ENCODE measurements around the gene PXT1. TPM values are rescaled to one million over a fixed set of nuclear protein-coding genes. Genes with fewer than 3 reads are reported as not detected.

The PXT1 gene
- total and polyA plus RNA-seq, 2 experiments from 2014 or later = not detected

DNA sequence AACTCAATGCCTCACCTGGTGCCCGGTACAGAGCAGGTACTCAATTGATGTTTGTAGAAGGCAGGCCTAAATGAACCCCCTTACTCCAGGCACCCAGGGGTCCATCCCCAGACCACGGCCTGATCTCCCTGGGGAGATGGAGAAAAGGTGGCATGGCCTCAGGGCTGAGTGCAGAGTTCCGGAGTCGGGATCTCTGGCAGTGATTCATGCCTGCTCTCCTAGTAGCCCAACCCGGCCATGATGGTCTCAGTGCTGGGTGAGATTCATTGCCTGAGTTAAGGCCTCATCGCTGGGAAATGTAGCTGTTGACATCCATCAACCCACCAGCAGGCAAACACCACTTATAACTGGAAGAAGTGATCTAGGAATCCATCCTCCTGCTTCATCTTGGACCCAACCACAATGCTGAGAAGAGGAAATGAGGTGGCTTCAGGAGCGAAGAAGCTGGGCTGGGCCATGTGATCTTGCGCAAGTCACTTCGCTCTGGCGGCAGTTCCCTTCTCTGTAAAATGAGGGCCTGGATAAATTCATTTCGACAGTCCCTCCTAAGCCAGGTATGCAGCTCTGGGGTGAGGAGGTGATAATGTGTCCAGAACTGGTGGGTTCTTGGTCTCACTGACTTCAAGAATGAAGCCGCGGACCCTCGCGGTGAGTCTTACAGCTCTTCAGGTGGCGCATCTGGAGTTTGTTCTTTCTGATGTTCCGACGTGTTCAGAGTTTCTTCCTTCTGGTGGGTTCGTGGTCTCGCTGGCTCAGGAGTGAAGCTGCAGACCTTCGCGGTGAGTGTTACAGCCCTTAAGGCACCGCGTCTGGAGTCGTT is 79.9 kb downstream of the PXT1 start:
- 94% methylated on average over 24 of the region's 25 CpGs for WGBS (ENCODE audit: low lambda C conversion rate, missing lambda C conversion rate)
- Histone ChIP-seq H3K27ac (no peak overlapping the region), H3K9me2 (replicated peaks; ENCODE audit: insufficient read depth) (no peaks in the 10 kb centered on the region), H3K27me3 (no peaks in the 10 kb centered on the region), H3K4me3 (no peak overlapping the region), H3K4me1 (ENCODE audit: insufficient read depth) (peaks cover 4% of the 10 kb centered on the region), H3K36me3 (replicated peaks; ENCODE audit: insufficient read depth, low read depth) (no peaks in the 10 kb centered on the region), H4K20me1 (ENCODE audit: insufficient read depth, poor library complexity, severe bottlenecking) (no peaks in the 10 kb centered on the region), H3K79me2 (no peaks in the 10 kb centered on the region), H3K4me2 (no peak overlapping the region), H3K9me3 (ENCODE audit: low read depth) (no peaks in the 10 kb centered on the region), H2AFZ (no peak overlapping the region)
- DNase-seq (ENCODE audit: low spot score) = no peak
- TF ChIP-seq, protein P1, sequence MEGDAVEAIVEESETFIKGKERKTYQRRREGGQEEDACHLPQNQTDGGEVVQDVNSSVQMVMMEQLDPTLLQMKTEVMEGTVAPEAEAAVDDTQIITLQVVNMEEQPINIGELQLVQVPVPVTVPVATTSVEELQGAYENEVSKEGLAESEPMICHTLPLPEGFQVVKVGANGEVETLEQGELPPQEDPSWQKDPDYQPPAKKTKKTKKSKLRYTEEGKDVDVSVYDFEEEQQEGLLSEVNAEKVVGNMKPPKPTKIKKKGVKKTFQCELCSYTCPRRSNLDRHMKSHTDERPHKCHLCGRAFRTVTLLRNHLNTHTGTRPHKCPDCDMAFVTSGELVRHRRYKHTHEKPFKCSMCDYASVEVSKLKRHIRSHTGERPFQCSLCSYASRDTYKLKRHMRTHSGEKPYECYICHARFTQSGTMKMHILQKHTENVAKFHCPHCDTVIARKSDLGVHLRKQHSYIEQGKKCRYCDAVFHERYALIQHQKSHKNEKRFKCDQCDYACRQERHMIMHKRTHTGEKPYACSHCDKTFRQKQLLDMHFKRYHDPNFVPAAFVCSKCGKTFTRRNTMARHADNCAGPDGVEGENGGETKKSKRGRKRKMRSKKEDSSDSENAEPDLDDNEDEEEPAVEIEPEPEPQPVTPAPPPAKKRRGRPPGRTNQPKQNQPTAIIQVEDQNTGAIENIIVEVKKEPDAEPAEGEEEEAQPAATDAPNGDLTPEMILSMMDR (IDR thresholded peaks at IDR 0.05; ENCODE audit: poor library complexity) = no peak
- TF ChIP-seq EZH2phosphoT487 (IDR thresholded peaks at IDR 0.05; ENCODE audit: low read depth, severe bottlenecking, unreplicated experiment) = no peak
- TF ChIP-seq EZH2 (IDR thresholded peaks at IDR 0.05; ENCODE audit: borderline replicate concordance) = no peak

DNA sequence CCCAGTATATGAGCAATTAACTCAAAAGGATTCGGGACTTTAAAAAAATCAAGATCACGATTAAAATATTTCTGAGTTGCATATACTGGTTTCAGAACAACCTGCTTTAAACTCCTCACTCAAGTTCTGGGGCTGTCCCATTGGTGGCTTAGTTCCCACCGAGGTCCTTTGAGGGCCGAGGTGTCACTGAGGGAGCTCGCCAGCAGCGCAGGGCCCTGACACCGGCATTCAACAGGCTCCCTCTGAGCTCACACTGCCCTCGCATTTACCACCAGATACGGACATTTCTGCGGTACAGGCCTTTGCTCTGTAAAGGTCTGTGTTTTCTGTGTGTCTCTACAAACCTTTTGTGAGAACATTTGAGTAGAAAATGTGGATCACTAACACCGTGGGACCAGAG is 81.6 kb downstream of the PXT1 start:
- H3K4me2 ChIP-seq = no peak overlapping the region
- DNase-seq (ENCODE audit: low spot score) = no peak
- WGBS (ENCODE audit: low lambda C conversion rate, missing lambda C conversion rate) = 90% methylated on average over 11 of the region's 11 CpGs

DNA sequence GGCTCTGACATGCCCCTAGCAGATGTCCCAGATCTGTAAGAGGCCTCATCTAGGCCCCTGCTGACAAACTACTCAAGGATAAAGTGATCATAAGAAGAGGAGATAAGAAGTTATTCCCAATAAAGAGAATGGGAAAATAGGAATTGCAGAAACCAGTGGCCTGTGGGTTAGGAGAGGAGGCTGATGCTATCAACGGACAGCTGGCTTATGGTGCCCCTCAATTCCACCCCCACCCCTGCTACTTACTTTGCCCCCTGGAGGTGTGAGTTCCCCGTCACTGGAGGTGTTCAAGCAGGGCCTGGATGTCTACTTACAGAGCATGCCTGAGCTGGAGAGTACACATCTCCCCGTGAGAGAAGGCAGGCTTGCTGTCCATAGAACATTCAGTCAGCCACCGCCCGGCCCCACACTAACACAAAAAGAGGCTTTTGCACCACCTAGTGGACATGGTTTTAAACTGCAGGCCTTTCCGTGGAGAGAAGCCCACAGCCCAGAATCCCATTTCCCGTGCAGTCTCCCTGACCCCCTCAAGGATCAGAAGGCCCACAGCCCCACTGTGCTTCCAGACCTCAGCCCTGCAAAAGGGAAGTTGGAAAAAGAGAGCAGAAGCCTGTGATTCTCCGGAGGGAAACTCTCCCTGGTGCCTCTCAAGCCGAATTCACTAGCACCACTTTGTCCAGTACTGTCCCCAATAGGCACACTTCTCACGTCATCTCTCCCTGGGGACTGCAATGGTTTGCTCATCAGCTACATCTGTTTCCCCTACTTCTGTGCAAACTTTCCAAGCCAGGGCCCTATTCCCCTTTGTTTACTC is 82.2 kb downstream of the PXT1 start:
- no peak overlapping the region for H3K4me2 ChIP-seq
- H3K27me3 ChIP-seq = no peaks in the 10 kb centered on the region
- TF ChIP-seq, protein P1 (IDR thresholded peaks at IDR 0.05; ENCODE audit: poor library complexity) = peak; percentile 87
- no peak for TF ChIP-seq EZH2phosphoT487 (IDR thresholded peaks at IDR 0.05; ENCODE audit: low read depth, severe bottlenecking, unreplicated experiment)
- no peaks in the 10 kb centered on the region for H3K36me3 ChIP-seq (replicated peaks; ENCODE audit: insufficient read depth, low read depth)
- H3K9me2 ChIP-seq (replicated peaks; ENCODE audit: insufficient read depth) = no peaks in the 10 kb centered on the region
- H4K20me1 ChIP-seq (ENCODE audit: insufficient read depth, poor library complexity, severe bottlenecking) = no peaks in the 10 kb centered on the region
- peak overlapping the region; percentile 11 for H3K27ac ChIP-seq
- H3K4me1 ChIP-seq (ENCODE audit: insufficient read depth) = peaks cover 4% of the 10 kb centered on the region
- peak; percentile 94 for DNase-seq (ENCODE audit: low spot score)
- no peaks in the 10 kb centered on the region for H3K79me2 ChIP-seq
- no peak overlapping the region for H2AFZ ChIP-seq
- no peaks in the 10 kb centered on the region for H3K9me3 ChIP-seq (ENCODE audit: low read depth)
- H3K4me3 ChIP-seq = no peak overlapping the region
- WGBS (ENCODE audit: low lambda C conversion rate, missing lambda C conversion rate) = 29% methylated on average over 10 of the region's 10 CpGs

More for the DNA sequence above, 81.6 kb downstream of the PXT1 start:
- Histone ChIP-seq H3K9me3 (ENCODE audit: low read depth) (no peaks in the 10 kb centered on the region), H4K20me1 (ENCODE audit: insufficient read depth, poor library complexity, severe bottlenecking) (no peaks in the 10 kb centered on the region), H3K36me3 (replicated peaks; ENCODE audit: insufficient read depth, low read depth) (no peaks in the 10 kb centered on the region), H3K4me1 (ENCODE audit: insufficient read depth) (peaks cover 4% of the 10 kb centered on the region), H2AFZ (no peak overlapping the region), H3K4me3 (no peak overlapping the region), H3K27ac (no peak overlapping the region), H3K9me2 (replicated peaks; ENCODE audit: insufficient read depth) (no peaks in the 10 kb centered on the region), H3K79me2 (no peaks in the 10 kb centered on the region), H3K27me3 (no peaks in the 10 kb centered on the region)
- TF ChIP-seq, protein P1 (IDR thresholded peaks at IDR 0.05; ENCODE audit: poor library complexity) = no peak
- no peak for TF ChIP-seq EZH2phosphoT487 (IDR thresholded peaks at IDR 0.05; ENCODE audit: low read depth, severe bottlenecking, unreplicated experiment)
- no peak for TF ChIP-seq EZH2 (IDR thresholded peaks at IDR 0.05; ENCODE audit: borderline replicate concordance)
